ENCODE results near the gene LRP8. TPM values are rescaled to one million over a fixed set of nuclear protein-coding genes. Genes with fewer than 3 reads are reported as not detected.
A peak's percentile ranks its signal among the peaks of the same experiment; 100 is the strongest.

Gene LRP8
- total and polyA plus RNA-seq, 2 donors from 2014 or later: 1.4 to 6.9 TPM

DNA sequence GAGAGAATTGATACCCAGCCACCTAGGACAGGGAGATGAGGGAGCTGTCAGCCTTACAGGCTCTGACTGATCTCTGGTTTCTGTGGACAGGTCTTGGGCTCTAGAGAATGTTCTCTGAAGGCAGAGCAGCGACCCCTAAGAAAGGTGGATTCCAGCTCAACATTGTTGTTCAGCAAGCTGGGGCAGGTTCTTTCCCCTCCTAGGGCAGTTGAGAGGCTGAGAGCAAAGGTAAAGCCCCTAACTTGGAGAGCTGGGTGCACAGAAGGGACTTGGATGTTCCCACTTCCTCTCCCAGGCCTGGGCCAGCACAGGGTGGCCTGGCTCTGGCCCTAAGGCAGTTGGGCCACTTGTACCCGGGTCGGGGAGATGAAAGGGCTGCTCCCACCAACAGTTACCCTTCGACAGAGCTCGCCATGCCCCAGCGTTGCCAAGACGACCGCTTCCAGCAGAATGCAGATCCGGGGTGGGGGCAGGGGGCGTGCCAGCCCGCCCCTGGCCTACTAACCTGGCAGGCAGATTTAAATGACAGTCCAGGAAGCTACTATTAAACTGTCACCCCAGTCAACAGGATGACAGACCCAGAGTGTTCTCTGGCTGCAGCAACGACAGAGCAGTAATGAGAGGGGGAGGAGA, 31.6 kb downstream of the LRP8 start:
- no peaks in the 10 kb centered on the region for H3K36me3 ChIP-seq (ENCODE audit: control insufficient read depth in 2 of 3, insufficient read depth in 3 of 3, low read length in 3 of 3)
- no peak for FAIRE-seq
- DNase-seq: peak in 4 of 5 donors; percentile 68 to 85 (median 78)
- H3K9me3 ChIP-seq (ENCODE audit: control insufficient read depth in 2 of 3, insufficient read depth in 1 of 3, low read length in 3 of 3): no peaks in the 10 kb centered on the region
- TF ChIP-seq, protein P1, sequence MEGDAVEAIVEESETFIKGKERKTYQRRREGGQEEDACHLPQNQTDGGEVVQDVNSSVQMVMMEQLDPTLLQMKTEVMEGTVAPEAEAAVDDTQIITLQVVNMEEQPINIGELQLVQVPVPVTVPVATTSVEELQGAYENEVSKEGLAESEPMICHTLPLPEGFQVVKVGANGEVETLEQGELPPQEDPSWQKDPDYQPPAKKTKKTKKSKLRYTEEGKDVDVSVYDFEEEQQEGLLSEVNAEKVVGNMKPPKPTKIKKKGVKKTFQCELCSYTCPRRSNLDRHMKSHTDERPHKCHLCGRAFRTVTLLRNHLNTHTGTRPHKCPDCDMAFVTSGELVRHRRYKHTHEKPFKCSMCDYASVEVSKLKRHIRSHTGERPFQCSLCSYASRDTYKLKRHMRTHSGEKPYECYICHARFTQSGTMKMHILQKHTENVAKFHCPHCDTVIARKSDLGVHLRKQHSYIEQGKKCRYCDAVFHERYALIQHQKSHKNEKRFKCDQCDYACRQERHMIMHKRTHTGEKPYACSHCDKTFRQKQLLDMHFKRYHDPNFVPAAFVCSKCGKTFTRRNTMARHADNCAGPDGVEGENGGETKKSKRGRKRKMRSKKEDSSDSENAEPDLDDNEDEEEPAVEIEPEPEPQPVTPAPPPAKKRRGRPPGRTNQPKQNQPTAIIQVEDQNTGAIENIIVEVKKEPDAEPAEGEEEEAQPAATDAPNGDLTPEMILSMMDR (IDR thresholded peaks at IDR 0.05; ENCODE audit: borderline replicate concordance, extremely low read depth, insufficient read depth): no peak
- H3K4me1 ChIP-seq (ENCODE audit: control insufficient read depth in 2 of 3, insufficient read depth in 2 of 3, low read depth in 1 of 3, low read length in 3 of 3): no peaks in the 10 kb centered on the region
- no peak overlapping the region for H3K4me3 ChIP-seq (ENCODE audit: low read length in 3 of 3)
- H3K27ac ChIP-seq (ENCODE audit: low read depth in 2 of 2, low read length in 2 of 2): no peak overlapping the region
- no peak overlapping the region for H3K9ac ChIP-seq (ENCODE audit: low read length in 3 of 3)
- H3K27me3 ChIP-seq (ENCODE audit: control insufficient read depth, insufficient read depth, low read length): no peaks in the 10 kb centered on the region
- intact Hi-C loops (cut with DNase I): no loop called here

DNA sequence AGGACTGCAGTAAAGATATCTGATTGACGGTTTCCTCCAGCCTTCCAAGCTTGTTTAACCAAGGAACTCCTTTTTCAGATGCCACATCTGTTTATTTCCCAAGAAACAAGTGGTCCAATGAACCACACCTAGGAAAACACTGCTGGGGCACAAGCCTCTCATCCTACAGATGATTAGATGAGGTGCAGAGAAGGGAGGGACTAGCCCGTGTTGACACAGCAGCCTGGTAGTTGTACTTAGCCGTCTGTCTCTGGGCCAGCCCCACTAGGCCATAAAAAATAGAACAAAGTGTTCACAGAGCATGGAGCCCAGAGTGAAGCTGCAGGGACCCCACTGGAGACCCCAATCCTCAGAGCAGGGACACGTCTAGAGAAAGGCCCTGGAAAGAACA, 32.1 kb downstream of the LRP8 start:
- Histone ChIP-seq H3K4me3 (ENCODE audit: low read length in 3 of 3) (no peak overlapping the region), H3K36me3 (ENCODE audit: control insufficient read depth in 2 of 3, insufficient read depth in 3 of 3, low read length in 3 of 3) (no peaks in the 10 kb centered on the region), H3K9ac (ENCODE audit: low read length in 3 of 3) (no peak overlapping the region), H3K9me3 (ENCODE audit: control insufficient read depth in 2 of 3, insufficient read depth in 1 of 3, low read length in 3 of 3) (no peaks in the 10 kb centered on the region), H3K27ac (ENCODE audit: low read depth in 2 of 2, low read length in 2 of 2) (no peak overlapping the region), H3K27me3 (ENCODE audit: control insufficient read depth, insufficient read depth, low read length) (no peaks in the 10 kb centered on the region), H3K4me1 (ENCODE audit: control insufficient read depth in 2 of 3, insufficient read depth in 2 of 3, low read depth in 1 of 3, low read length in 3 of 3) (no peaks in the 10 kb centered on the region)
- TF ChIP-seq, protein P1 (IDR thresholded peaks at IDR 0.05; ENCODE audit: borderline replicate concordance, extremely low read depth, insufficient read depth): no peak
- DNase-seq: peak in 1 of 5 donors; percentile 54
- no peak for FAIRE-seq
- intact Hi-C loops (cut with DNase I): no loop called here

DNA sequence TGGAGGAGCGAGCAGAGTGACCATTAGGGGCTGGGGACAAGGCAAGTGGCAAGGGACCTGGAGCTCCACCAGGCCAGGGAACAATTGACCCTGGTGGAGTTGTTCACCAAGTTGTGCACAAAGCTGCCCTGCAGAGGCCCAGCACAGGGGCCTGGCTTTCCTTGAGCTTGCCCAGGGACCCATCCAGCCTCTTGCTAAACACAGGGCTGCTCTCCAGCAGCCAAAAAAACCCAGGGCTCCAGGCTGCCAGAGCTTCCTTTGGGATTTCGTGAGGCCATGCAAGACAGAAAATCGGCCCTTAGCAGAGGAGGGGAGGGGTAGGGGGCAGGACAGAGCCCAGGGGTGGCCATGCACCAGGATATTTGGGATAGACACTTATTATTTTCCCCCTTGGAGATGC, 32.6 kb downstream of the LRP8 start:
- Histone ChIP-seq H3K36me3 (ENCODE audit: control insufficient read depth in 2 of 3, insufficient read depth in 3 of 3, low read length in 3 of 3) (no peaks in the 10 kb centered on the region), H3K27ac (ENCODE audit: low read depth in 2 of 2, low read length in 2 of 2) (no peak overlapping the region), H3K9ac (ENCODE audit: low read length in 3 of 3) (no peak overlapping the region), H3K4me1 (ENCODE audit: control insufficient read depth in 2 of 3, insufficient read depth in 2 of 3, low read depth in 1 of 3, low read length in 3 of 3) (no peaks in the 10 kb centered on the region), H3K27me3 (ENCODE audit: control insufficient read depth, insufficient read depth, low read length) (no peaks in the 10 kb centered on the region), H3K4me3 (ENCODE audit: low read length in 3 of 3) (no peak overlapping the region), H3K9me3 (ENCODE audit: control insufficient read depth in 2 of 3, insufficient read depth in 1 of 3, low read length in 3 of 3) (no peaks in the 10 kb centered on the region)
- no peak for DNase-seq
- intact Hi-C loops (cut with DNase I): no loop called here
- TF ChIP-seq, protein P1 (IDR thresholded peaks at IDR 0.05; ENCODE audit: borderline replicate concordance, extremely low read depth, insufficient read depth): no peak
- FAIRE-seq: no peak

DNA sequence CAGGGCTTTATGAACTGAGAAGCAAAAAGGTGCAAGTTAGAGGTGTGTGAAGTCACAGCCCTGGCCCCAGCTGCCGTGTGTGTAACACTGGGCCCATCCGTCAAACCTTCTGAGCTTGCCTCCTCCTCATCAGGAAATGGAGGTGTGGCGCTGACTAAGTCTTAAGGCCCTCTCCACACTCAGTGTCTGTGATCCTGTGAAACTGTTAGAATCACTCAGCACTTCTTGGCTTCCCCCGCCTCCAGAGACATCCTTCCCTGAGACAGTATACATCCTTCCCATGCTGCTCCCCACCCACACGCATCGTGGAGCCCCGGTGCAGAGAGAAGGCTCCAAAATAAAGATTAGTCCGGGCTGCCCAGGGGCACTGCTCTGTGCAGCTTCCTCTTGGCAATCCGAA, 33.3 kb downstream of the LRP8 start:
- intact Hi-C loops (cut with DNase I): no loop called here
- Histone ChIP-seq H3K9me3 (ENCODE audit: control insufficient read depth in 2 of 3, insufficient read depth in 1 of 3, low read length in 3 of 3) (no peaks in the 10 kb centered on the region), H3K27me3 (ENCODE audit: control insufficient read depth, insufficient read depth, low read length) (no peaks in the 10 kb centered on the region), H3K9ac (ENCODE audit: low read length in 3 of 3) (no peak overlapping the region), H3K4me1 (ENCODE audit: control insufficient read depth in 2 of 3, insufficient read depth in 2 of 3, low read depth in 1 of 3, low read length in 3 of 3) (no peaks in the 10 kb centered on the region), H3K36me3 (ENCODE audit: control insufficient read depth in 2 of 3, insufficient read depth in 3 of 3, low read length in 3 of 3) (no peaks in the 10 kb centered on the region), H3K27ac (ENCODE audit: low read depth in 2 of 2, low read length in 2 of 2) (no peak overlapping the region), H3K4me3 (ENCODE audit: low read length in 3 of 3) (no peak overlapping the region)
- TF ChIP-seq, protein P1 (IDR thresholded peaks at IDR 0.05; ENCODE audit: borderline replicate concordance, extremely low read depth, insufficient read depth): no peak
- DNase-seq: no peak
- FAIRE-seq: no peak

All from kidney (tissue), 14 donors.